Natural killer cell (primary cell): Measurements from ENCODE around the gene AMPD3. TPM values are rescaled to one million over a fixed set of nuclear protein-coding genes. Genes with fewer than 3 reads are reported as not detected.

ENCODE experiments used
- ATAC-seq, 3 donors: fragments of 150-1000 bp in 2 of 3; fragments of 200-7000 bp in 1 of 3; cut with Tn5 transposase; 1 replicate in 1 of 3; 2 replicates in 2 of 3; pipeline ENCODE4 v1.10.0; 2021; ENCODE audit warnings: mild to moderate bottlenecking in 2 of 3, moderate library complexity in 2 of 3
- DNase-seq, 2 donors: peaks; one replicate each; pipeline versions ENCODE4 v3.0.0 to v3.0.0-alpha.2; 2013 to 2021; ENCODE audit warnings: mixed read lengths in 1 of 2
- H3K27ac ChIP-seq: one replicate; pipeline ENCODE4 v1.5.1; 2013; ENCODE audit warnings: mild to moderate bottlenecking, low read length
- H3K27me3 ChIP-seq: one replicate; pipeline ENCODE4 v1.6.1; 2013; ENCODE audit warnings: low read length; ENCODE audit not compliant: control insufficient read depth, insufficient read depth
- H3K36me3 ChIP-seq: one replicate; pipeline ENCODE4 v1.6.1; 2013; ENCODE audit warnings: low read length; ENCODE audit not compliant: control insufficient read depth, insufficient read depth
- H3K4me1 ChIP-seq: one replicate; pipeline ENCODE4 v1.6.1; 2013; ENCODE audit warnings: low read length; ENCODE audit not compliant: control insufficient read depth, insufficient read depth
- H3K4me3 ChIP-seq: one replicate; pipeline ENCODE4 v1.5.1; 2013; ENCODE audit warnings: low read length
- H3K9me3 ChIP-seq: one replicate; pipeline ENCODE4 v1.6.1; 2013; ENCODE audit warnings: low read length; ENCODE audit not compliant: control insufficient read depth, insufficient read depth
- H3K27ac Mint-ChIP-seq, 2 donors: one replicate each; pipeline ENCODE4 v1.8.0; 2022; ENCODE audit warnings: mild to moderate bottlenecking in 2 of 2, mixed read lengths in 2 of 2, moderate library complexity in 1 of 2
- H3K27me3 Mint-ChIP-seq, 2 donors: one replicate each; pipeline ENCODE4 v1.8.0; 2022; ENCODE audit warnings: low read depth in 2 of 2, mixed read lengths in 2 of 2
- H3K36me3 Mint-ChIP-seq: one replicate; pipeline ENCODE4 v1.8.0; 2022; ENCODE audit warnings: mixed read lengths
- H3K4me1 Mint-ChIP-seq, 2 donors: one replicate each; pipeline ENCODE4 v1.8.0; 2022; ENCODE audit warnings: mixed read lengths in 2 of 2
- H3K4me3 Mint-ChIP-seq: one replicate; pipeline ENCODE4 v1.8.0; 2022; ENCODE audit warnings: mild to moderate bottlenecking, moderate library complexity, mixed read lengths
- H3K9me3 Mint-ChIP-seq, 2 donors: one replicate each; pipeline ENCODE4 v1.8.0; 2022; ENCODE audit warnings: mixed read lengths in 2 of 2
- WGBS: methylation state at CpG from one replicate; pipeline ENCODE4 v1.1.7; 2013; ENCODE audit warnings: missing lambda C conversion rate; ENCODE audit not compliant: insufficient coverage; 5-methylcytosine and 5-hydroxymethylcytosine counted together
- intact Hi-C: fragments of 100-400 bp; cut with micrococcal nuclease; formaldehyde crosslinking; loops from one replicate; pipeline ENCODE4 v1.14.2; 2022
- total RNA-seq, 4 donors: library from RNA; stranded (reverse); fragments of 120-200 nt in 1 of 4; gene quantifications; one replicate each; pipeline versions ENCODE4 v1.2.3 to v1.2.4, GENCODE V29; 2013 to 2022
- TF ChIP-seq, protein P1 (sequence below): fragments of 200-600 bp; IDR thresholded peaks from one replicate; pipeline ENCODE4 v1.8.0; 2022; ENCODE audit warnings: antibody characterized with exemption

The AMPD3 gene
- total RNA-seq, 3 donors from 2014 or later (not counting 1 experiment from before 2014, with no cell fraction given) = 5.5 to 9.2 (median 6.8) TPM

DNA sequence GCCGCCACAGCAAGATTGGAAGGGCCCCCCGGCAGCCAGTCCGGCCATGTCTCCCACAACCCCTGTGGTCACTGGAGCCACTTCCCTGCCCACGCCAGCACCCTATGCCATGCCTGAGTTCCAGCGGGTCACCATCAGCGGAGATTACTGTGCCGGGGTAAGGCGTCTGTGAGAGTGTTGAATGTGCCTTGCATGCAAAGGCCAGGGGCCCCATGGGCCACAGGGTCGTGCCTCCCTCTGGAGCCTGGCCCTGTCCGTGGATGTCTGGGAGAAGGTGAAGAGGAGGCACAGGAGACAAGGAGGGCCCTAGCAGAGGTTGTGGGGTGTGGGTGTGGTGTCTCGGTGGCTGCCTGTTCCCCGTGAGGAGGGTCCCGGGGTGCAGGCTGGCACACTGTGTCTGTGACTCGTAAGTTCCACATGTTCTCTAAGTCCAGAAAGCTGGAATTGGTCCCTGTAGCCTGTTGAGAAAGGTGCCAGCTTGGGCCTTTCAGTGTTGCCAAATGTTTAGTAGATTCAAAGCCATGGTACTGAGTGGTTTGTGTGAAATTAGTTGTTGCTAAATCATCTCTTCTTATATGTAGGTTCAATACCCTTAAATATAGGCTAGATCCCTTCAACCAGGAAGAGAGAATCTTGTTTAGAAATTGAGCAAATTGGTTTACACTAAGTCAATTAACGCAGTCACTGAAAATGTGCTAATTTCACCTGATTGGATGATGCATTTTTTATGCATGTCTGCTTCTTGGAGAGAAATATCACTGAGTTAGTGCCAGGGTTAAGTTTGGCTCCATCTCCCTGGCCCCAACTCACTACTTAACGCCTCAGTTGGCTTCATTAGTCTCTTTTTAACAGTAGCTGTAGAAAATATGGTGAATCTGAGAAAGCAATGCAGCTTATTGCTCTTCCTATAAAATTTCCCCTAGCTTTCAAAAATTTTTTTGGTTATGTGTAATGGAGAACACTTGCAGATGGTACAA is 23.8 kb downstream of the AMPD3 start:
- Mint-ChIP-seq H3K4me3 (no peak overlapping the region), H3K36me3 (no peaks in the 10 kb centered on the region), H3K9me3 (no peaks in the 10 kb centered on the region), H3K4me1 (peaks cover 15 to 22% of the 10 kb centered on the region in 2 donors), H3K27ac (no peak overlapping the region), H3K27me3 (no peaks in the 10 kb centered on the region)
- no peaks in the 10 kb centered on the region for H3K9me3 ChIP-seq
- 96% methylated on average over 15 of the region's 16 CpGs for WGBS
- TF ChIP-seq, protein P1, sequence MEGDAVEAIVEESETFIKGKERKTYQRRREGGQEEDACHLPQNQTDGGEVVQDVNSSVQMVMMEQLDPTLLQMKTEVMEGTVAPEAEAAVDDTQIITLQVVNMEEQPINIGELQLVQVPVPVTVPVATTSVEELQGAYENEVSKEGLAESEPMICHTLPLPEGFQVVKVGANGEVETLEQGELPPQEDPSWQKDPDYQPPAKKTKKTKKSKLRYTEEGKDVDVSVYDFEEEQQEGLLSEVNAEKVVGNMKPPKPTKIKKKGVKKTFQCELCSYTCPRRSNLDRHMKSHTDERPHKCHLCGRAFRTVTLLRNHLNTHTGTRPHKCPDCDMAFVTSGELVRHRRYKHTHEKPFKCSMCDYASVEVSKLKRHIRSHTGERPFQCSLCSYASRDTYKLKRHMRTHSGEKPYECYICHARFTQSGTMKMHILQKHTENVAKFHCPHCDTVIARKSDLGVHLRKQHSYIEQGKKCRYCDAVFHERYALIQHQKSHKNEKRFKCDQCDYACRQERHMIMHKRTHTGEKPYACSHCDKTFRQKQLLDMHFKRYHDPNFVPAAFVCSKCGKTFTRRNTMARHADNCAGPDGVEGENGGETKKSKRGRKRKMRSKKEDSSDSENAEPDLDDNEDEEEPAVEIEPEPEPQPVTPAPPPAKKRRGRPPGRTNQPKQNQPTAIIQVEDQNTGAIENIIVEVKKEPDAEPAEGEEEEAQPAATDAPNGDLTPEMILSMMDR = no peak
- DNase-seq = no peak
- H3K4me3 ChIP-seq = no peak overlapping the region
- intact Hi-C loops = no loop called here
- H3K27ac ChIP-seq = no peak overlapping the region
- H3K4me1 ChIP-seq = peaks cover 16% of the 10 kb centered on the region
- no peaks in the 10 kb centered on the region for H3K27me3 ChIP-seq
- no peak for ATAC-seq
- peaks cover 12% of the 10 kb centered on the region for H3K36me3 ChIP-seq

DNA sequence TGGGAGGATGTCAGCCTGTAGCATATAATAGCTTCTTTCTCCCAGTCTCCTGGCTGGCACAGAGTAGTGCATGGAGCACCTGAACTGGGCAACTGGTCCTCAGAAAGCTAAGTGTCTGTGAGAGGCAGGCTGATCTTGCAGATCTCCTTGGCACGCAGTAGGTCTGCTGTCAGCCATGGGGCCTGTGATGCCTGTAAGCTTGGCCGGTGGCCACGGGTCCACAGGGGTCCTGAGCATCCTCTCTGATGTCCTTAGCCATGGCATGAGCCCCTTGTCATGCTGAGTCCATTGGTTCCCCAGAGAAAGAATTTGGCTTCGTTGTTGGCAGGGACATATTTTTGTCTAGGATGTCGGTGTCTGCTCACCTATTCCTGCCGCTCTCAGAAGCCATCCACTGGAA is 25.0 kb downstream of the AMPD3 start:
- no peak for ATAC-seq
- Mint-ChIP-seq H3K27ac (no peak overlapping the region), H3K9me3 (no peaks in the 10 kb centered on the region), H3K36me3 (no peaks in the 10 kb centered on the region), H3K4me1 (peaks cover 15 to 17% of the 10 kb centered on the region in 2 donors), H3K27me3 (no peaks in the 10 kb centered on the region), H3K4me3 (no peak overlapping the region)
- no peak for DNase-seq
- TF ChIP-seq, protein P1 = no peak
- Histone ChIP-seq H3K4me3 (no peak overlapping the region), H3K36me3 (peaks cover 19% of the 10 kb centered on the region), H3K27me3 (no peaks in the 10 kb centered on the region), H3K9me3 (no peaks in the 10 kb centered on the region), H3K27ac (no peak overlapping the region), H3K4me1 (peaks cover 16% of the 10 kb centered on the region)
- intact Hi-C loops = no loop called here
- 94% methylated on average over 6 of the region's 6 CpGs for WGBS

DNA sequence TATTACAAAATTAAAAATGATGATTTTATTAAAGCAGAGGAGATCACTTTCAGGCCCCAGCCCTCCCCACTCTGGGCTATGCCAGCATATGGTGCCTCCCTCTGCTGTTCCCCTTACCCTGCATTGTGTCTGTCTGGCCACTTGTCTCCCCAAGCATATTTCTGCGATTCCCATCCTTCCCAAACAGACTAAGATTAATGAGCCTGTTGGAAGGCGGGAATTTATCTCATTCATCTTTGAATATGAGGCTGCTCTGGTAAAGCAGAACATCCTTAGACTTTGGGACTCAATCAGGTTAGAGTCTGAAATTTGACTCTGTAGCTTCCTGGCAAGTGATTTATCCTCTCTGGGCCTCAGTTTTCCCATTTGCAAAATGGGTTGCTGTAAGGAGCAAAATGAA is 25.7 kb downstream of the AMPD3 start:
- Histone ChIP-seq H3K4me1 (peaks cover 16% of the 10 kb centered on the region), H3K4me3 (no peak overlapping the region), H3K27me3 (no peaks in the 10 kb centered on the region), H3K27ac (no peak overlapping the region), H3K36me3 (peaks cover 19% of the 10 kb centered on the region), H3K9me3 (no peaks in the 10 kb centered on the region)
- Mint-ChIP-seq H3K4me3 (no peak overlapping the region), H3K27me3 (no peaks in the 10 kb centered on the region), H3K4me1 (peaks cover 15 to 17% of the 10 kb centered on the region in 2 donors), H3K27ac (no peak overlapping the region), H3K36me3 (no peaks in the 10 kb centered on the region), H3K9me3 (no peaks in the 10 kb centered on the region)
- DNase-seq = no peak
- TF ChIP-seq, protein P1 = no peak
- intact Hi-C loops = no loop called here
- WGBS = 95% methylated on average over 2 of the region's 2 CpGs
- ATAC-seq = no peak
